NCI-H146 treated with DMSO at 0.1 percent for 48 hours (cell line): ENCODE measurements around the gene HIVEP1.

Experiments used
- DNase-seq: peaks from one replicate; lab custom pipeline; 2025; ENCODE audit not compliant: unreplicated experiment; lab: John Stamatoyannopoulos, UW

The HIVEP1 gene

GRCh38 chr6:12115001-12115400 is 102.9 kb downstream of the HIVEP1 start:
- DNase-seq = no peak

DNA sequence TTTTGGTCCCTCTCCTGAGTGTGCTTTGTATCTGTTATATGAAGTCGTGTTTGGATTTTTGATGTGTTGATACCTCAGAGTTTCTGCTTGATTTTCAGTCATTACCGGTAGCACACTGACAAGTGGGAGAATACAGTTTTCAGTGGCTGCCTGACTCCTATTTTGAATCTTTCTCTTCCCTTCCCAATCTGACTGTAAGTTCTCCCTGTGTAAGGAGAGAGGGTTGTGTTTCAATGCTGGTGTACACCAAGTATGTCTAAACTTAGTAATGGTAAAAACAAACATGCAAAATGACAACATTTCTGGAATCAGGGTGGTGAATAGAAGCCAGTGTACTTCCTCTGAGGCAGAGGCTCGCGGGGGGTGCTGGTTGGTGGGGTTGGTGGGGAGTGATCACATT is 103.4 kb downstream of the HIVEP1 start:
- no peak for DNase-seq

GRCh38 chr6:12116264-12116800 is 104.2 kb downstream of the HIVEP1 start:
- no peak for DNase-seq

DNA sequence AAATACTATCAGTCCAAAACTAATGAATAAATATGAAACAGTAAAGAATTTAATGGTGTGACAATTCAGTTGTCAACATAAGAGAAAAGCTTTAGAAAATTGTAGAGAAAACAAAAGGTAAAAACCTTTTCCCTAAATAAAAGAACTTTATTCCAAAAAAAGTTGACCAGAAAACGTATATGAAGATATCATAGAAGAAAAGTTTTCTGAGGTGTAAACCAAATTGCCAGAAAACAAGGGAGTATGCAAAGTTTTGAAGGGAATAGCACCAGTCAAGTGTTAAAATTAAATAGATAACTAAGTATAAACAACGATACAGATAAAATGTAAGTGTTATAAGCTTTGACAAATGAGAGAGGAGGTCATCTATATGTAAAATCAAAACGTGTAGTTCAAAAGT is 104.9 kb downstream of the HIVEP1 start:
- DNase-seq = no peak

GRCh38 chr6:12118607-12119006 is 106.5 kb downstream of the HIVEP1 start:
- DNase-seq = no peak

DNA sequence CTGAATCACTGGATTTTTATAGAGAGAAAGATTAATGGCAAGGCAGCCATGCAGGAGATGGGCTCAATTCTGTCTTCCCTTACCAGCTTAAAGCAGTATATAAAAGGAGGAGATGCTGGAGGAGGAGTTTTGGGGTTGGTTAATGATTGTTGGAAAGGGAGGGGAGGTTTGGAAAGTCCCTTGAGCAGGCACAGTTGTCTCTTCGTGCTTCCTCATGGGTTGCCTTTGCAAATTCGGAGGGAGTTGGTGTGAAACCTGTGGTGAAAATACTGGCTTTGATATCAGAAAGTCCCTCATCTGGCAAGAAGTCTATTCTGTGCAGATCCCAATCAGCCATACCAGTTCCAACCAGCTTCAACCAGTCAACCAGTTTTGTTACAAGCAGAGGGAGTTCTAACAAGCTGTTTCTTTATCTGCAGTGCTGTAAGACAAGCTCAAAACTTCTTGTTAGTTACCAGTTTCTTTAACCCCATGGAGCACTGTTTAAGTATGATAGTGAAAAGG is 107.0 kb downstream of the HIVEP1 start:
- no peak for DNase-seq

DNA sequence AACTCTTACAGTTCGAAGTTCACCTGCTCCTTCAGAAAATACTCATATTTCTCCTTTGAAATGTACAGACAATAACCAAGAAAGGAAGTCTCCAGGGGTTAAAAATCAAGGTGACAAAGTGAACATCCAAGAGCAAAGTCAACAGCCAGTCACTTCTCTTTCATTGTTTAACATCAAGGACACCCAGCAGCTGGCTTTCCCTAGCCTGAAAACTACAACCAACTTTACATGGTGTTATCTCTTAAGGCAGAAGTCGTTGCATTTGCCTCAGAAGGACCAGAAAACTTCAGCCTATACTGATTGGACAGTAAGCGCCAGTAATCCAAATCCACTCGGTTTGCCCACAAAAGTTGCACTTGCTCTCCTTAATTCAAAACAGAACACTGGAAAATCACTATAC is 113.3 kb downstream of the HIVEP1 start:
- no peak for DNase-seq

DNA sequence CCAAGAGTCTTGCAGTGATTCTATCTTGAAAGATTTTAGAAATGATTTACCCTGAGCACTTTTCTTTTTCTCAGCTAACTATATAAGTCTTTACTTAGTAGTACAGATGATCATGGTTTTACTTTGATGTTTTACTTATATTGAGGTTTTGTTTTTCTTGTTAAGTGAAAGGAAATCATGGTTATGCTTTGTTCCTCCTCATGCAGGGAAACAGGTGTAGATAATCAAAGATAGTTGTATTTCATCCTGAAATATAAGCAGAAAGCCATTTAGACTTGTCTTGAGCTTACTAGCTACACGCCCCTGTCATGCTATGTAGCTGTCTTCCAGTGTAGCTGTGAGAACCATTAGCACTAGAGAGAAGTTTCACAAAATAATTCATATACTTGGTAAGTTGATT is 113.9 kb downstream of the HIVEP1 start:
- DNase-seq = no peak

DNA sequence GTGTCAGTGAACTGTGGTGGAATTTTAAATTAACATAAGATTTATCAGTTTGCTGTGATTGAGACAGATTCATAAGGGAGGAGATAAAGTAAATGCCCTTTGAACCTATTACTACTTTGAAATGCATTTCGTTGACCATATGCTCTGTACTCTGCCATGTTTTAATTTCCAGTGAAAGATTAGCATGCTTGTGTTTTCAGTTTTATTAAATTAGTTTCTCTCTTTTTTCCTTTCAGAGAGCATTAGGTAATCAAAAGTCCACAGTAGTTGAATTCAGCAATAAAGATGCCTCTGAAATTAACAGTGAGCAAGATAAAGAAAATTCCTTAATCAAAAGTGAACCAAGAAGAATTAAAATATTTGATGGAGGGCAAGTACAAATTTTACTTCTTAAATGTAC is 117.4 kb downstream of the HIVEP1 start:
- DNase-seq = no peak

- DNase-seq = no peak
Measured at GRCh38 chr6:12132351-12133222, 120.5 kb downstream of the HIVEP1 start.

GRCh38 chr6:12134581-12134980 is 122.5 kb downstream of the HIVEP1 start:
- no peak for DNase-seq

- DNase-seq = no peak
Measured at GRCh38 chr6:12134991-12135390, 122.9 kb downstream of the HIVEP1 start.

DNA sequence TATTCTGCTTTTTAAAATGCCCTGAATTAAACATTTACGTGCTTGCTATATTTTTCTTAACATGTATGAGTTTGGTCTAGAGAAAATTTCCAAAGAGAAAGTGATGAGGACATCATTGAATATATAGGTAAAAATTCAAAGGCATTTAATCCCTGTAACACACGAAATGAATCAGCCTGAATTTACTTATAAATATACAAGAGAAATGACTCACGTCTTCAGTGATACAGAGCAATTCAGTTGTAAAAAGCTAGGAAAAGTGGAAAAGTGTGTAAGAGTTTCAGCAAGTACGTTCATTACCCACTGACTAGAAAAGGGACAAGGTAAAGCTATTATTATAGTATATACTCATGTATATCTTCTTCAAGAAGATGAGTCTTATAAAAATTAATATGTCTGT is 124.8 kb downstream of the HIVEP1 start:
- DNase-seq = no peak

- no peak for DNase-seq
Measured at GRCh38 chr6:12137480-12137879, 125.4 kb downstream of the HIVEP1 start.

DNA sequence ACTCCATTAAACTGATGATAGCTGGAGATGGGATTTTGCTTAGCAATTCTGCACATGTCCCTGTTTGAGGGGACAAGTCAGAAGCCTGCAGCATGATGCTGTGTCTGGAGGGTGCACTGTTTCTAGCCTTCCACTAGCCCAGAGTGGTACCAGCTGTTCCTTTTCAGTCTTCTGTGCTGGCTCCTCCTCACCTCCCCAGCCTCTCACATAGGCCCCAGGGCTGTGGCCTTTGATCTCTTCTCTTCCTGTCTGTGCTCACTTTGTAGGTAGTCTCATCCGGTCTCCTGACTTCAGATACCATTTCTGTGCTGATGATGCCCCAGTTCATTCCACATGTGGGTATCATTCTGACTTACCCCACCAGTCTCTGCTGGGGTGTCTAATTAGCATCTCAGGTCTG is 126.3 kb downstream of the HIVEP1 start:
- DNase-seq = no peak

- DNase-seq = no peak
Measured at GRCh38 chr6:12138936-12139335, 126.8 kb downstream of the HIVEP1 start.

DNA sequence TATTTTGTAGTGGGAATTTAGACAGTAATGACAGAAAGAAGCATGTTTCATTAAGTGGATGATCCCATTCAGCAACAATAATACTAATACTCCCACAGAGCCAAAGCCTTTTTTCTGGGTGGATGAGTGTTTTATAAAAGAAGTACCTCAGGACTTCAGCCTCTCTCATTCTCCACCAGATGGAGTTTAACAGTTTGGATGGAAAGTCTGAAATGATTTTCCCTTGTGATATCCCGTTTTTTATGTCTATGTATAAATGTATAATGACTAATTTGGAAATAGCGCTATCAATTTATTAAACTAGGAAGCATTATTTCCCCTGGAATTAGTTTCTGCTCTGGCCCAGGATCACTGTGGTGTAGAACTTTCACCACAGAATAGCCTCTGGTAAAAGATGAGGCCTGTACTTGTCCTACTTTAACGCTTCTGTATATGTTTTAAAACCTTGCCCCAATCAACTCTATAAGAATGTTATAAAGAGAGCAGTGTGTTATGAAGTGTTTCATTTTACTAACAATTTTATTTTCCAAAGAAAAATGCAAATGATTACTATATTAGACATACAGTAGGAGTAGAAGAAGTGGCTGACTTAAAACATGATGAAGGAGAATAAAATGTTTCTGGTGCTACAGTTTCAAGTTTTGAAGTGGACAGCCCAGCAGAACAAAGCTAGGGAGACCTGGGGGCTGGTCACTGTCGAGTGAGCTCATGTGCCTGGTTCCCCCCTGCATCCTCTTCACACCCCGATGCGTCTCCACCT is 135.6 kb downstream of the HIVEP1 start:
- no peak for DNase-seq

DNA sequence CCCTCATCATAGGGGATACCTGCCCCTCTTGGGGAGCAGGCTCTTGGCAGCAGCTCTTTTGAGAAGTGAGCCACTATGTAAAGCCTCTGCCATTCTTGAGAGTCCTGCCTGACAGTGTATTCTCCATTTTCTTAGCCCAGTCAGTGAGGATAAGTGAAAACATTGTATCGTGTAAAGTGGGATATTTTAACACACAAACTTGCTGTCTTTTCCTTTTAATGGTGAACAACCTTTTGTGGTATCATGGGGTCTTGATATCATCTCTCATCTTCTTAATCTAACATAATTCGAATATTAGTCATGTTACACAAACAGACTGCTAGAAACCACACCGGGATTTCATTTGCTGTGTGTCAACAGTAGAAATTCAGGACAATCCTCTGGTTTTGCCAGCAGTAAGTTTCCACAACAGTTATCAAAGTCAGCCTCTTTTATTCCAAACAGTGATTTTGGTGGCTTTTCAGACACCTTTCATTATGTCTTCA is 136.2 kb downstream of the HIVEP1 start:
- DNase-seq = no peak

DNA sequence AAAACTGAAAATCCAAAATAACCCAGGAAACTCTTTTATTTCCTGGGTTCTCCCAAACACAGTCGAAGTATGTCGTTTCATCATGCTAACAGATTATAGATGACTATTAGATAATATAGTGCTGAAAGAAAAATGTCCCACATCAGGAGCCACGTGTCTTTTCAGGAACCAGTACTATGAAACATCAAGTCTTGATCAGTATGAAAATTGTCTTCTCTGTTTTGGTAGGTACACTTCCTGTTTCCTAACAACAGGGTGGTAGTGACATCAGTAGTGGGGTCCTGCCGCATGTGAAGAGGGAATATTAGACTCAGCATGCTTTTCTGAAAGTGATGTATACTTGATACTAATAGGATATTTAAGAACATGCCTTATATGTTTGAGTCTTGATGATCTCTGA is 136.7 kb downstream of the HIVEP1 start:
- no peak for DNase-seq

- no peak for DNase-seq
Measured at GRCh38 chr6:12149944-12150510, 137.9 kb downstream of the HIVEP1 start.

- DNase-seq = no peak
Measured at GRCh38 chr6:12150812-12151432, 138.8 kb downstream of the HIVEP1 start.
